ENCODE data around the gene MOGAT1.
"Not testable (repeated sequence)": the region's sequence is repeated elsewhere in the genome, so short reads cannot be mapped to it uniquely, and the experiment has no call there.

The MOGAT1 gene

DNA sequence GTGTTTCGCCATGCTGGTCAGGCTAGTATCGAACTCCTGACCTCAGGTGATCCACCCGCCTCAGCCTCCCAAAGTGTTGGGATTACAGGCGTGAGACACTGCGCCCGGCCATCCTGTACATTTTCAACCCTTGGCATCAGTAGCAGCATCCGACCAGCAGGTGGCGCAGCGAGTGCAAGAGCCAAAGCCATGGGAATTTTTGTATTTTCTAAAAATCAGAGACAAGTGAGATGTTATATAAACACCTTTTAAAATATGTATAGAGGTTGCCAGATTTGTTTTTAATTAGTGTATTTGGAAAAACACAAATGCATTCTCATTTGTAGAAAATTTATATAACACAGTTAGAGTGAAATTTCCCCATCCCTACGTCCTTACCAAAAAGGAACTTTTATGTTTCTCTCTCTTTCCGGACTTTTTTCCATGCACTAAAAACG is 36.8 kb downstream of the MOGAT1 start:
- in situ Hi-C loops (cut with HindIII; ENCODE audit: low sequenced_read_pairs) = no loop called here

DNA sequence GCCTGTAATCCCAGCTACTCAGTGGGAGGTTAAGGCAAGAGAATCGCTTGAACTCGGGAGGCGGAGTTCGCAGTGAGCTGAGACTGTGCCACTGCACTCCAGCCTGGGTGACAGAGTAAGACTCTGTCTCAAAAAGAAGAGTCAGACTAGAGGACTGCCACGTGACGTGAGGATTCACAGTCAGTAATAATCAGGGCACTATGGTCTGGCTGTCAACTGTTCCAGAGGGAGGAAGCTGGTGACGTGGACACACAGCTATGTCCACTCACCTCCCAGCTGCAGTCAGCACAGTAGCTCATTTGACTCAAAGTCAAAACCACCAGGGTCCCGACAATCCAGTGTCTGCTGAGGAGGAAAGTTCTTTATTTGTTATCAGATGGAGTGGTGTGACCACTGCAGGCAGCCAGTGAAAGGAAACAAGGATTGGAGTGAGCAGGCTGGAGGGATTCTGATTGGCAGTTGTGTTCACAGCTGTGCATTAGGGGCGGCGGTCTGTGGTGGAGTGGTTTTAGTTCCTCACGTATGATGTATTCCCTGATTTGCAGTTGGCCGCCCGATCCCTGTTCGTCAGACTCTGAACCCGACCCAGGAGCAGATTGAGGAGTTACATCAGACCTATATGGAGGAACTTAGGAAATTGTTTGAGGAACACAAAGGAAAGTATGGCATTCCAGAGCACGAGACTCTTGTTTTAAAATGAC is 37.9 kb downstream of the MOGAT1 start:
- in situ Hi-C loops (cut with HindIII; ENCODE audit: low sequenced_read_pairs) = no loop called here

DNA sequence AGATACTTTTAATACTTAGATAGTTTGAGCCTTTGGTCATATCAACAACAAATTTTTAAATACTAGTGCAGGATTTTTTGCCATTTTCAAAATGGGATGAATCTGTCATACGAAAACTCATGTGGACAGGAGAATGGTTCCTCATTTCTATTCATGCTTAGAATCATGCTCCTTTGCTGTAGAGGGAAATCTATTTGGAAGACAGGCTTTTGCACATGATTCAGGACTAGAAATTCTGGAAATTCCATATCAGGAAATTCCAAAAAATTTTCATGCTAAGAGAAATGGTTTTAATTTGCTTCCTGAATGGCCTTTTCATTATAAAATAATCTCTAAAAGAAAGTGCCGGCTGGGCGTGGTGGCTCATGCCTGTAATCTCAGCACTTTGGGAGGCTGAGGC is 39.3 kb downstream of the MOGAT1 start:
- in situ Hi-C loops (cut with HindIII; ENCODE audit: low sequenced_read_pairs) = no loop called here

DNA sequence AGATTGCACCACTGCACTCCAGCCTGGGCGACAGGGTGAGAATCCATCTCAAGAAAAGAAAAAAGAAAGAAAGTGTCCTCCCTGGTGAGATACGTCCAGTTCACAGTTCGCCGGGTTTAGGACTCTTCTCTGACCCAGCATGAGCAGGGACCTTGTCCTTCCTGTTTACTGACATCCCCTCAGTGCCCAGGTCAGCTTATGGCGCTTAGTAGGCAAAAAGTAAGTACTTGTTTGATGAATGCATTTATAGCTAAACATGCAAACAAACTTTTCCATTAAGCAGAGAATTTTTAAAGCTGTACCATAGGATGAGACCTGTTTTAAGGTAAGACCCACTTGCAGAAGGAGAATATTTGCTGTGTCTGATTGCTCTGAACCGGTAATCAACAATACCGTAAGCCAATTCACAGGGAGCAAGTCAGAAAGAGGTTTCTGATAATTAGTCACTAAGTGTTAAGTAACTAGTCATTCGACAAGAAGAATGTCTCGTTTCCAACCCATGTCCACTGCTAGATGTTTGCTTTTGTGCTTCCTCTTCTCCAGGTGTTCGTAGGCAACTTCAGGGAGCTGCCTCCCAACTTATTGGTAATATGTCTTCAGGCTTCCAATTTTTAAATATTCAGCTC is 40.0 kb downstream of the MOGAT1 start:
- in situ Hi-C loops (cut with HindIII; ENCODE audit: low sequenced_read_pairs) = no loop called here

DNA sequence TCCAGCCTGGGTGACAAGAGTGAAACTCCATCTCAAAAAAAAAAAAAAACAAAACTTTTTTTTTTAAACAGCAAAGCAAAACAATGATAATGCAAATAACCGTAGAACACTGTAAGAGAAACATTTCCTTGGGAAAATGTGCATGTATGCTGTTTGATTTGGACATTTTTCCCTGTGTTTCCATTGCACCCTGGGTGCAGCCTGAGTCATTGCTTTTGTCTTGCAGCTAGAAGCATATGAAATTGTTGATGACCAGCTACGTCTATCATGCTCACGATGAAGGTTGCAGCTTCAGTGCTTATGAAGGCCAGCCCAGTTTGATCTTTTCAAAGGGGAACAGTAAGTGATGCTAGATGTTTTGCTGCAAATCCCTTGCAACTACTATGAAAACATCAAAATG is 41.5 kb downstream of the MOGAT1 start:
- in situ Hi-C loops (cut with HindIII; ENCODE audit: low sequenced_read_pairs) = no loop called here

DNA sequence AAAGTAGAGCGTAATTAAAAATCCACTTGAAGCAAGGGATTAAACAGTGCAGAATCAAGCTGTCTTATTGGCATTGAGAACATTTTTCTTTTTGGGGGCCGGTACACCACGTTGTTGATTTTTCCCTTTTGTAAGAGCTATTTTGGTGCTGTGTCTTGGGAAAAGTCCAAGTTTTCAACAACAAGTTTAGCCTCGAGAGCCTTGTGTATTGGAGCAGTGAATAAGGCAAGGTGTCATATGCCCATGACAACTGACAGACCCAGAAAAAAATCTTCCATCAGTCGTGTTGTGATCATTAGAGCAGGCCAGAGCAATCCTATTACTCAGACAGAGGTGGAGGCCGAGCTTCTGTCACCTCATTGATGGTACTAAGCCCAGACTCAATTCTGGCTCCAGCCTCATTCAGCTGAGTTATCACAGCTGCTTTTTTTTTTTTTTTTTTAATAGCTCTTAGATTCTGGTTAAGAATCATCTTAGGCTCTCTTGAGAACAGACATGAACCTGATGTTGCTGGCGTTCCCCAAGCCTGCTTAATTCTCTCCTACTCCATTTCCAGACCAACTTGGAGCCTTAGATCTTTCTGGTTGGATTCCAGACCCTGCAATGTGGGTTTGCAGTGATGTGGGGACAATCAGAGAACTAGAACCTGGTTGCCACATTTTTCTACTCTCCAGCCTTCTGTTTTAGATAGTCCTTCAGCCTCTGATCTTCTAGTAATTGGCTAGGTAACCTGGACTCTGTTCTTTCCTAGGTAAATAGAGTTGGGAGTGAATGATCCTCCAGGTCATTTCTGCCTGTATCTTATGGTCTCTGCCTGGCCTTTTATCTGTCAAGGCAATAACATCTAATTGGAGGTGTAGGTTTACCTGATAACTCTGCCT is 43.1 kb downstream of the MOGAT1 start:
- in situ Hi-C loops (cut with HindIII; ENCODE audit: low sequenced_read_pairs) = no loop called here

DNA sequence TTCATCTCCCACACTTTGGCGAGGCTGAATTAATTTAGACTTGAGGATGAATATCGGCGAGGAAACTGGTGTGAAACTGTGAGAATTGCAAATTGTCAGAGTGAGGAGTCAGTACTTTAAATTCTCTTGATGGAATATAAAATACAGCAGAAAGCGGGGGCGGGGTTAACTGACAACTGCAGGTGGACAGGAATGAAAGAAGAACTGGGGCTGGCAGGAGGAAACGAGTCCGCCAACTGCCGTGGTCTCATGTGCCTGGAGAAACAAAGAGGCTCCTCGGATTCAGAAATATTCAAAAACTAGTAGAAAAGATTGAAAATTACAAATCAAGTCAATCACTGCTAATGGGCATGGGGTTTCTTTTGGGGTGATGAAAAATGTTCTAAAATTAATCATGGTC is 44.3 kb downstream of the MOGAT1 start:
- in situ Hi-C loops (cut with HindIII; ENCODE audit: low sequenced_read_pairs) = no loop called here

DNA sequence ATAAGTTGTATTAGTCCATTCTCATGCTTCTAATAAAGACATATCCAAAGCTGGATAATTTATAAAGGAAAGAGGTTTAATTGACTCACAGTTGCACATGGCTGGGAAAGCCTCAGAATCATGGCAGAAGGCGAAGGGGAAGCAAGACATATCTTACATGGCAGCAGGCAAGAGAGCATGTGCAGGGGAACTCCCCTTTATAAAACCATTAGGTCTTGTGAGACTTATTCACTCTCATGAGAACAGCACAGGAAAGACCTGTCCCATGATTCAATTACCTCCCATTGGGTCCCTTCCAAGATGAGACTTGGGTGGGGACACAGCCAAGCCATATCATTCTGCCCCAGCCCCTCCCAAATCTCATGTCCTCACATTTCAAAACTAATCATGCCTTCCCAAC is 48.3 kb downstream of the MOGAT1 start:
- in situ Hi-C loops (cut with HindIII; ENCODE audit: low sequenced_read_pairs) = not testable (repeated sequence)

DNA sequence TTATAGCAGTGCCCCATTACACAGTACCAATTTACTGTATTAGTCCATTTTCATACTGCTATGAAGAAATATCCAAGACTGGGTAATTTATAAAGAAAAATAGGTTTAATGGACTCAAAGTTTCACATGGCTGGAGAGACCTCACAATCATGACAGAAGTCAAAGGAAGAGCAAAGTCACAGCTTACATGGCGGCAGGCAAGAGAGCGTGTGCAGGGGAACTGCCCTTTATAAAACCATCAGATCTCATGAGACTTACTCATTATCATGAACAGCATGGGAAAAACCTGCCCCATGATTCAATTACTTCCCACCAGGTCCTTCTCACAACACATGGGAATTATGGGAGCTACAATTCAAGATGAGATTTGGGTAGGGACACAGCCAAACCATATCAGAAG is 50.1 kb downstream of the MOGAT1 start:
- in situ Hi-C loops (cut with HindIII; ENCODE audit: low sequenced_read_pairs) = not testable (repeated sequence)

DNA sequence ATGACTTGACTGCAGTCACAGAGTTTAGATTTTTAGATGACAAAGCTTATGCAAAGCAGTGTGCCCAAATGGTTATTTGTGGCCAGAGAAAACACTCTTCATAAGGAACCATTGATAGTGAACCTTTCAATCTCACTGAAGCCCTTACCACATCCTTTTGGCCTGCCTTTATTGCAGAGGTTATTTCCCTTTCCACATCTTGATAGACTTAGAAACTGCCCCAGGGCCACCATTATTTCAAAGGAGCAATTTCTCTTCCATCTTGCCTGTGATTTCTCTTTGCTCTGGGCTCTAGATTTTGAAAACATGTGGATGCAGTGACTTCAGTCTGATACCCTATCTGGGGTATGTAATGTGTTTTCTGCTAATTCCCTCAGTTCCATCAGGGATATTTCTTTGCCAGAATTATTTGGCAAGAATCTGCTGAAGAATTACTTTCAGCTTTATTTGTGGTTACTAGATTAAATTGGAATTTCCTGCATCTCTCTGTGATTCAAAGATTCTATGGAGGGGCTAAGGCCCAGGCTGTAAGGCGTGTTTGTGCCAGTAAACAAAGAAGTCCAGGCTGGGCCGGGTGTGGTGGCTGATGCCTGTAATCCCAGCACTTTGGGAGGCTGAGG is 51.0 kb downstream of the MOGAT1 start:
- in situ Hi-C loops (cut with HindIII; ENCODE audit: low sequenced_read_pairs) = no loop called here

DNA sequence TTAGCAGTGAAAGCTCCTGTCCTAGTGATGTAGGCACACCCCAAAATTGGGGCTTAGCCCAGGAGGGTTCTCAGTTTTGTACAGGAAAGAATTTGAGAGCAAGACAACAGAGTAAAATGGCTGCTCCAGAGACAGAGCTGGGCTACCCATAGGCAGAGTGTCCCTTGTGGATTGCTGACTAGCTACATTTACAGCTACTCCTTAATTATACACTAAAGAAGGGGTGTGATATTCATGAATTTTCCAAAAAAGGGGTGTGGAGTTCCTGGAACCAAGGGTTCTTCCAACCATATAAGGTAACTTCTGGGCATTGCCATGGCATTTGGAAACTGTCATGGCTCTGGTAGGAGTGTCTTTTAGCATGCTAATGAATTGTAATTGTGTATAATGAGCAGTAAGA is 52.8 kb downstream of the MOGAT1 start:
- in situ Hi-C loops (cut with HindIII; ENCODE audit: low sequenced_read_pairs) = no loop called here

DNA sequence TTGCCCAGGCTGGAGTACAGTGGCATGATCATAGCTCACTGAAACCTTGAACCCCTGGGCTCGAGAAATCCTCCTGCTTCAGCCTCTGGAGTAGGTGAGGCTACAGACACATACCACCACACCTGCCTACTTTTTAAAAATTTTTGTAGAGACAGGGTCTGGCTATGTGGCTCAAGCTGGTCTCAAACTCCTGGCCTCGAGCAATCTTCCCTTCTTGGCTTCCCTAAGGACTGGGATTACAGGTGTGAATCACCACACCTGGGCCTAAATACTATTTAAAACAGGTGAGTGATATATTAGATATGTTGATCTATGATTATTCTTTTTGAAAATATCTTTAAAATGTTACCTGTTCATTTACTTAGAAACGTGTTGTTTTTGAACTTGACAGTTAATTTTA is 57.2 kb downstream of the MOGAT1 start:
- in situ Hi-C loops (cut with HindIII; ENCODE audit: low sequenced_read_pairs) = no loop called here

DNA sequence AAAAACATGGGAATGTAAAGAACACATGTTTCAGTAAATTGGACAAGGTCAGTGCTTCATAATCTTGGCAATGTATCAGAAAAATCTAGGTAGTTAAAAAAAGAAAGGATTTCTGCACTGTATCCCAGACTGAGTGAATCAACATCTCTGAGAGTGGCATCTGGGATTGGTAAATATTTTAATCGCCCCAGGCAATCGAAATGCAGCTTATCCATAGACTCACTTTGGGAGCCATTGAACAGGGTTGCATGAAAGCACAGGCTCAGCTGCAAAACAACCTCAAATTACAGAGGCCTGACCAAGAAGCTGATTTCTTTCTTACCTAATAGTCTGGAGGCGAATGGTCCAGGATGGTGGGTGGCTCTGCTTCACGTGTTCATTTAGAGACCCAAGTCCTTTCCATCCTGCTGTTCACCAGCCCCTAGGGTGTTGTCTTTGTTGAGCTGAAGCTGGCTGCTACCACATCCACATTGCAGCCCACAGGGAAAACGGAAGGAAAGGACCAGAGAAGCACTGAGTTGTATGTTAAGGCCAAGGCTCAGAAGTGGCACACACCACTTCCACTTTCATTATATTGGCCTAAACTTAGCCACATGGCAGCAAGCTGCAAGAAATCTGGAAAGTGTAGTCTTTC is 59.0 kb downstream of the MOGAT1 start:
- in situ Hi-C loops (cut with HindIII; ENCODE audit: low sequenced_read_pairs) = no loop called here

DNA sequence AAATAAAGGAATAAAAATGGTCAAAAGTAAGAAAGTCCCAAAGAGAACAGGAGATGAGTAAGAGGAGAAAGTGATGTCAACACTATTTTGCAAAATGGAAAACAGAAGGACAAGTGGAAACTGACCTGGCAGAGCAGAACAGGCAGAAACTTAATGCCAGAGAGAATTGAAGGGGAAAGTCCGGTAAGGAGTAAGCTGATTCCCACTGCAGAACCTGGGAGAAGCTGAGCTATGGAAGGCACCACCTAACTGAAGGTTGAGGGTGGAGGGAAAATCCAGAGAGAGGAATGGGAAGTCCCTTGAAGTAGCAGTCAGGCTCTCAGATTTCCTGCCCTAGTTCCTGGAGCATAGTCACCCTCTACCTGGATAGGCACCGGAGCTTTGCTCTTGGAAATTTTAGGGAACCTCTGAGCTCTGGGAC is 59.8 kb downstream of the MOGAT1 start:
- in situ Hi-C loops (cut with HindIII; ENCODE audit: low sequenced_read_pairs) = no loop called here

DNA sequence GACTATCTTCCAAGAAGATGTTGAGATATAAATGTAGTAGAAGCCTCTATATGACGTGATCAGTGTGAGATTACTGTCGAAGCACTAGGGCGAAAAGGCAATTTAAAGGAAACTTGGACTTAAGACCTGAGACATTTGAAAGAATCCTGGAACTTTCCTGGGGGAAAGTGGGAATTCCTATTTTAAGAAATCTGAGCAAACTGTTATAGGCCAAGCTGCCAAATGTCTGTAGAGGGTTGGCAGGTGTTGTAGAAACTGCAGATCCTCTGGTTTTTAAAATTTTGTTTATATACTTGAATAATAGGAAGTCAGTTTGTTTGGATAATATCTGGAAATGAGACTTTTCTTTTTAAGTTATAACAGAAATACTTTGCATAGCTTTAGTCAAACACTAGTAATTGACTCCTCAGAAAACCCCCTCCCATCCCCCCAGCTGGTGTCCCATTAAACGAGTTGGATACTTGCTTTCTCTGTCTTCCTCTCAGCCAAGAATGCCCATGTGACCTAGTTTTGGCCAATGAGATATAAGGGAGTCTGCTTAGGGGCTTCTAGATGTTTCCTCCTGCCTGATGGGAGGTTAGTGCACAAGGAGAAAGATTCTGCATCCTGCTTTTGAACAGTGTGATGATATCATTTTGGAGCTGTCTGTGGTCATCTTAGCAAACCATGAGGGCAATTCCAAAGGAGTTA is 61.2 kb downstream of the MOGAT1 start:
- in situ Hi-C loops (cut with HindIII; ENCODE audit: low sequenced_read_pairs) = no loop called here

DNA sequence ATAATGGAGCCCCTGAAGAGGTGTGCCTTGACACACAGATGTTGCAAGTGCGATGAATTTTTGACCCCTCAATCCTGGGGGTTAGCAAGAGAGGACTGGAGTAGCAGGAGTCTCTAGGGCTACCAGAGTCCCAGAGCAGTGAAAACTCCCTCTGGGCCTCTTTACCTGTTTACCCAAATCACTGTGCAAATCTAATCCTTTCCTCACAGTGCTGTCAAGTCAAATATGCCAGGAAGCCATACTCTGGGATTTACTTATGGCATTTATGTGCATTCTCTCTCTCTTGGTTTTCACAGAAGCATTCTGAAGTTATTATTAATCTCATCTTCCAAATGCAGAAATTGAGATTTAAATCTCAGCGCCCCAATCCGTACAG is 62.0 kb downstream of the MOGAT1 start:
- in situ Hi-C loops (cut with HindIII; ENCODE audit: low sequenced_read_pairs) = no loop called here

DNA sequence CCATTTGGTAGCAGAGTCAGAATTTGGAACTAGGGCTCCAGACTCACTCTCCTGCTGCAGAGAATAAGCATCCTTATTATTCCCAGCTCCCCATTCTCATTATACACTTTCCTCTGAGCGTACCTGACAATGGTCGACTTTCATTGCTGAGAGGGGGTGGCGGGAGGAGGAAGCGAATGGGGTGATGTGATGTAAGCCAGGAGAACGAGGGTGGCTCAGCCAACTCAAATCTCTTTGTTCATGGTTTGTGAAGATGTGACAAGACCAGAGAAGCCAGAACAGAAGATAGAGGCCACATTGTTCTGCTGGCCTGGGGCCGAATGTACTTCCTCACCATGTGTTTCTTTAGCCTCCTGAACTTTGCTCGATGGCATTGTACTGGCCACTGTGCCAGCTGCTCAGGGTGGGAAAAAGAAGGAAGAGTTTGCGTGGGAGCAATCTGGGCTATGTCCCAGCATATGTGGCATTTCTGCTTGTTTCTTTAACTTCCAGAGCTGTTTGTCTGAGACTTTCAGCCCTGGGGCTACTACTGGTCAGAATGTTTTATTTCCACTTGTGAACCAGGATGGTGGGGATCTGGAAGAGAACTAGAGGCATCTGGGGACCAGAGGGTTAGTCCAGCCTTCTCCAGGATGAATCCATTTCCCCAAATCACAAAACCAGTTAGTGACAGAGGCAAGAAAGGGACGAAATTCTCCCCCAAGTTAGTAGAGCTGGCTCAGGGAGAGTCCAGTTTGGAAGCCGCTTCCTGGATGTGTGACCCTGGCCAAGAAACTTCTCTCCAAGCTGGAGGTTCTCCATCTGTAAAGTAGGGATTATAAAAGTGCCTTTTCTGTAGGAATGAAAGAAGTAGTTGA is 62.6 kb downstream of the MOGAT1 start:
- in situ Hi-C loops (cut with HindIII; ENCODE audit: low sequenced_read_pairs) = no loop called here

DNA sequence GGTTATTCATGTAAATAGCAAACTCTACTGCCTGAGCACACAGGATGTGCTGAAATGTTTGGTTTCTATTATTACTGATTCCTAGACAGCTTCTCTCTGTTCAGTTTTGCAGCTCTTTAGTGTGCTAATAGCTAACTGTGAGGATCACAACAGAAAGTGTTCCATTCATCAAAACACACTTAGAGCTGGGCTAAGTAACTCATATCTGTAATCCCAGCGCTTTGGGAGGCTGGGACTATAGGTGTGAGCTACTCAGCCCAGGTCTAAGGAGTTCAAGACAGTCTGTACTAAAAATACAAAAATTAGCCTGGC is 63.2 kb downstream of the MOGAT1 start:
- in situ Hi-C loops (cut with HindIII; ENCODE audit: low sequenced_read_pairs) = no loop called here

DNA sequence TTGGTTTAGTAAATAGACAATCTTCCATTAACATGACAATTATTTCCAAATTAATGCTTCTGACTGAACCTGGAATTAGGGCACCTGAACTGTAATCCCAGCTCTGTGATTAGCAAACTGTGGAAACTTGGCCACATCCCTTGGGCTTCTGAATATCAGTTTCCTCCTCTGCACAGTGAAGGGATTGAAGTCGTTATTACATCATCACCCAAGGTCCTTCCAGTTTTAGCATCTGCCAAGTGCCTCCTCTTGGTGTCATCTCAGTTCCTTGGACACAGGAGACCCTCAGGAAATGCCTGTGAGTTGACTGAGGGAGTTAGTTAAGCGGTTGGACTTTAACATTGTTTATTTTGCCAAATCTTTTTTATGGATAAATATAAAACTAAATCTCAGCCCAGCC is 64.8 kb downstream of the MOGAT1 start:
- in situ Hi-C loops (cut with HindIII; ENCODE audit: low sequenced_read_pairs) = no loop called here

DNA sequence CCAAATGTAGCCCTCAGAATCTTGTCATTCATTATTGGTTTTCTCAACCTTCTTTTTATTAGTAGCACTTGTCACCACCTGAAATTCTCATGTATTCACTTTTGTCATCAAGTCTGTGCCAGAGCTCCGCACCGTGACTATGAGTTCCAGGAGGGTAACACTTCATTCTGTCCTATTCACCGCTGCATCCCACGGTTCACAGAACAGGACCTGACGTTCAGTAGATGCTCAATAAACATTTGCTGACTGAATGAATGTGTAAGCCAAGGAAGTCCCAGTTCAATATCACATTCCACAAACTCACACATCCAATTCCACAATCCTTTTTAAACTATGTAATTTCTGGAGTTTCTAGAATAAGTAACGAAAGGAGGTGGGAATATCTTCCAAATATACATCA is 65.5 kb downstream of the MOGAT1 start:
- in situ Hi-C loops (cut with HindIII; ENCODE audit: low sequenced_read_pairs) = no loop called here
